Measurements from ENCODE around the gene HIF1AN.

The HIF1AN gene

GRCh38 chr10:100560248-100560647 lies 24.5 kb downstream of the HIF1AN start:
- Histone ChIP-seq H3K27ac (no peak overlapping the region), H3K36me3 (replicated peaks) (peaks cover 3% of the 10 kb centered on the region), H3K27me3 (replicated peaks) (peaks cover 17% of the 10 kb centered on the region), H3K4me3 (ENCODE audit: low read depth, low read length) (no peak overlapping the region)
- DNase-seq = no peak
- no peak for TF ChIP-seq CTCF (IDR thresholded peaks at IDR 0.05; ENCODE audit: low read depth, low read length, missing control alignments)
- in situ Hi-C loops (cut with HindIII; ENCODE audit: low pct_ligation_motif_present, low sequenced_read_pairs) = no loop called here

GRCh38 chr10:100561005-100561404 lies 25.3 kb downstream of the HIF1AN start:
- no peak overlapping the region for H3K27ac ChIP-seq
- no peak for DNase-seq
- peaks cover 3% of the 10 kb centered on the region for H3K36me3 ChIP-seq (replicated peaks)
- no peak overlapping the region for H3K4me3 ChIP-seq (ENCODE audit: low read depth, low read length)
- peaks cover 17% of the 10 kb centered on the region for H3K27me3 ChIP-seq (replicated peaks)
- TF ChIP-seq CTCF (IDR thresholded peaks at IDR 0.05; ENCODE audit: low read depth, low read length, missing control alignments) = no peak
- in situ Hi-C loops (cut with HindIII; ENCODE audit: low pct_ligation_motif_present, low sequenced_read_pairs) = no loop called here

- peak; percentile 36 for DNase-seq
- peak; percentile 87 for TF ChIP-seq CTCF (IDR thresholded peaks at IDR 0.05; ENCODE audit: low read depth, low read length, missing control alignments)
- peaks cover 23% of the 10 kb centered on the region for H3K27me3 ChIP-seq (replicated peaks)
- H3K4me3 ChIP-seq (ENCODE audit: low read depth, low read length) = no peak overlapping the region
- no peak overlapping the region for H3K27ac ChIP-seq
- in situ Hi-C loops (cut with HindIII; ENCODE audit: low pct_ligation_motif_present, low sequenced_read_pairs) = no loop called here
- H3K36me3 ChIP-seq (replicated peaks) = peaks cover 3% of the 10 kb centered on the region
Observed at GRCh38 chr10:100562008-100562672, 26.4 kb downstream of the HIF1AN start.

- peaks cover 52% of the 10 kb centered on the region for H3K27me3 ChIP-seq (replicated peaks)
- H3K4me3 ChIP-seq (ENCODE audit: low read depth, low read length) = no peak overlapping the region
- no peak overlapping the region for H3K27ac ChIP-seq
- H3K36me3 ChIP-seq (replicated peaks) = peaks cover 3% of the 10 kb centered on the region
- no peak for DNase-seq
- in situ Hi-C loops (cut with HindIII; ENCODE audit: low pct_ligation_motif_present, low sequenced_read_pairs) = no loop called here
- TF ChIP-seq CTCF (IDR thresholded peaks at IDR 0.05; ENCODE audit: low read depth, low read length, missing control alignments) = no peak
Observed at GRCh38 chr10:100565206-100565985, 29.7 kb downstream of the HIF1AN start.

- in situ Hi-C loops (cut with HindIII; ENCODE audit: low pct_ligation_motif_present, low sequenced_read_pairs) = no loop called here
- no peaks in the 10 kb centered on the region for H3K36me3 ChIP-seq (replicated peaks)
- peaks cover 52% of the 10 kb centered on the region for H3K27me3 ChIP-seq (replicated peaks)
- DNase-seq = no peak
- no peak overlapping the region for H3K27ac ChIP-seq
- no peak overlapping the region for H3K4me3 ChIP-seq (ENCODE audit: low read depth, low read length)
- no peak for TF ChIP-seq CTCF (IDR thresholded peaks at IDR 0.05; ENCODE audit: low read depth, low read length, missing control alignments)
Observed at GRCh38 chr10:100566561-100566960, 30.8 kb downstream of the HIF1AN start.
